ENCODE measurements around the gene SYT3. TPM values are rescaled to one million over a fixed set of nuclear protein-coding genes. Genes with fewer than 3 reads are reported as not detected.

SYT3 gene
- total and polyA plus RNA-seq, 2 of the 8 experiments (the other 6 are each of a cell fraction or from before 2014, with no cell fraction given) = 6.7 to 17.3 TPM

DNA sequence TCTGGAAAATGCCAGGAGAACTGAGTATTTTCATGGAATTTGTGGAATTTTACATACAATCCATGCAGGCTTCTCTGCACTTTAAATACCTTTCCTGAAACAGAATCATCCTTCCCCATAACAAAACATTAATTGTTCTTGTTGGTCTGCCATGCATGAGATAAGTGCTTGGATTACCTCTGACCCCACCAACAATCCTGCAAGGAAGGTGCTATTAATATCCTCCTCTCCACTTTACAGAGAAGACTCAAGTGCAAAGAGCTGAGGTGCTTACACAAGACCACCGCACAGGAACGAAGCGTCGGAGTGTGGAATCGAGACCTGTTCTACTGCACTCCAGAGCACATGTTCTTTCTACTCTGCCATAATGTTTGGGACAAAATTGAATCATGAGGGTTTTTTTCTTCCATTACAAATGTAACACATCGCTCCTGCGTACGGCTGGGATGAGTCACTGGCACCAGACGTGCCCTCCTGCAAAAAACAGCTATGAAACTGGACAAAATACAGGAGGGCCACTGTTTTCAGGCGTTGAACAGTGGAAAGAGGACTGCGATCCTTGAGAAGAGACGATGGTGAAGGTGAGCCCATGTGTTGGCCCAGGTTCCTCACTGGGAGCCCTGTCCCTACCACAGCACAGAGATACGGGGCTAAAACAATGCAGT, 58.6 kb downstream of the SYT3 start (continued):
- TF ChIP-seq, protein P1, sequence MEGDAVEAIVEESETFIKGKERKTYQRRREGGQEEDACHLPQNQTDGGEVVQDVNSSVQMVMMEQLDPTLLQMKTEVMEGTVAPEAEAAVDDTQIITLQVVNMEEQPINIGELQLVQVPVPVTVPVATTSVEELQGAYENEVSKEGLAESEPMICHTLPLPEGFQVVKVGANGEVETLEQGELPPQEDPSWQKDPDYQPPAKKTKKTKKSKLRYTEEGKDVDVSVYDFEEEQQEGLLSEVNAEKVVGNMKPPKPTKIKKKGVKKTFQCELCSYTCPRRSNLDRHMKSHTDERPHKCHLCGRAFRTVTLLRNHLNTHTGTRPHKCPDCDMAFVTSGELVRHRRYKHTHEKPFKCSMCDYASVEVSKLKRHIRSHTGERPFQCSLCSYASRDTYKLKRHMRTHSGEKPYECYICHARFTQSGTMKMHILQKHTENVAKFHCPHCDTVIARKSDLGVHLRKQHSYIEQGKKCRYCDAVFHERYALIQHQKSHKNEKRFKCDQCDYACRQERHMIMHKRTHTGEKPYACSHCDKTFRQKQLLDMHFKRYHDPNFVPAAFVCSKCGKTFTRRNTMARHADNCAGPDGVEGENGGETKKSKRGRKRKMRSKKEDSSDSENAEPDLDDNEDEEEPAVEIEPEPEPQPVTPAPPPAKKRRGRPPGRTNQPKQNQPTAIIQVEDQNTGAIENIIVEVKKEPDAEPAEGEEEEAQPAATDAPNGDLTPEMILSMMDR (IDR thresholded peaks at IDR 0.05; ENCODE audit: control extremely low read depth in 1 of 3, insufficient read depth in 1 of 3, low read depth in 1 of 3, low read length in 3 of 3) = no peak
- TF ChIP-seq GTF2F1 (IDR thresholded peaks at IDR 0.05; ENCODE audit: borderline replicate concordance, low read depth, low read length) = no peak
- TF ChIP-seq EP300 (IDR thresholded peaks at IDR 0.05; ENCODE audit: borderline replicate concordance in 1 of 2, low read depth in 2 of 2, low read length in 2 of 2) = no peak

Measured in H1 (cell line).